ENCODE measurements around the gene KRTAP3-2. TPM values are rescaled to one million over a fixed set of nuclear protein-coding genes. Genes with fewer than 3 reads are reported as not detected.

KRTAP3-2 gene
- total RNA-seq, 2 donors from 2014 or later = not detected

DNA sequence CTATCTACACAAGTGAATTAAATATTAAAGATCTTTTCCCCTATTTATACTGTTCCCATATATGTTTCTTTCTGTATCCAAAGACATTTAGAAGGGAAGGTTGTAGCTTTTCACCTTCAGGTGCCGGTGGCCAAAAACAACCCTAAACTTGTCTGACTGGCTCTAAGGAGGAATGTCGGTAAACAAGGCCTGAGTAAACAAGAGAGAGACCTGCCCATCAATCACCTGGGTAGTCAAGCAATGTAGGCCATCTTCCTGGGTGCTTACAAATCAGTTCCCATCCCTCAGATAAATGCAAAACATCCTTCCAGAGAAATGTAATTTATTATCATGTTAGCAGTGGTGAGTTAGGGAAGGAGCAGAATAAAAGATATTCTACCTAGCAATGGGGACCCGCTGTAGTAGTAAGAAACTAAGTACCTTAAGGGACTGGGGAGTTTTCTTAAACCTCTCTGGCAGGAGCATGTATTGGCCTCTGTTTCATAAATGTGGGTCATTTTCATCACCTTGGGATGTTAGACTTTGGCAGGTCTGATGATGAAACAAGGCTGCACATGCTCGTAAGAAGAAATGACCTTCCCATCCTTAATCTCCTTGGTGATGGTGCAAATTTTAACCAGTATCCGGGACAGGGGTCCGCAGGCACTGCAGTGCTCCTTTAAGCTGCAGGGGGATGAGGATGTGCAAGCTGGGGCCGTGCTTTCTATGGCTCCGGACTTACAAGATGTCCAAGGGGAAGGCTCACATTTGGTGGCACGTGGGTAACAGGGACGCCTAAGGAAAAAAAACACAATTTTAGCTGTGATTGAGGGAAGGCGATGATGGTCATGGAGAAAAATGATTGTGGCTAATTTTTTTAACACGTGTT is 41.4 kb downstream of the KRTAP3-2 start:
- ATAC-seq (peak; percentile 30), DNase-seq (peak in 3 of 4 donors; percentile 14 to 35 (median 25))
- intact Hi-C loops (cut with DNase I) = no loop called here
- Histone ChIP-seq H3K27me3 (no peaks in the 10 kb centered on the region), H3K4me3 (no peak overlapping the region), H3K36me3 (replicated peaks in 1 of 2; ENCODE audit: insufficient read depth in 1 of 2, low read depth in 2 of 2) (no peaks in the 10 kb centered on the region), H3K27ac (peak overlapping the region in 3 of 4 donors; percentile 53 to 69 (median 53)), H3K4me1 (peaks cover 35% of the 10 kb centered on the region), H3K9me3 (no peaks in the 10 kb centered on the region)
- WGBS, 2 donors = 56 to 61% methylated on average over 12 of the region's 12 CpGs
- TF ChIP-seq, protein P1, sequence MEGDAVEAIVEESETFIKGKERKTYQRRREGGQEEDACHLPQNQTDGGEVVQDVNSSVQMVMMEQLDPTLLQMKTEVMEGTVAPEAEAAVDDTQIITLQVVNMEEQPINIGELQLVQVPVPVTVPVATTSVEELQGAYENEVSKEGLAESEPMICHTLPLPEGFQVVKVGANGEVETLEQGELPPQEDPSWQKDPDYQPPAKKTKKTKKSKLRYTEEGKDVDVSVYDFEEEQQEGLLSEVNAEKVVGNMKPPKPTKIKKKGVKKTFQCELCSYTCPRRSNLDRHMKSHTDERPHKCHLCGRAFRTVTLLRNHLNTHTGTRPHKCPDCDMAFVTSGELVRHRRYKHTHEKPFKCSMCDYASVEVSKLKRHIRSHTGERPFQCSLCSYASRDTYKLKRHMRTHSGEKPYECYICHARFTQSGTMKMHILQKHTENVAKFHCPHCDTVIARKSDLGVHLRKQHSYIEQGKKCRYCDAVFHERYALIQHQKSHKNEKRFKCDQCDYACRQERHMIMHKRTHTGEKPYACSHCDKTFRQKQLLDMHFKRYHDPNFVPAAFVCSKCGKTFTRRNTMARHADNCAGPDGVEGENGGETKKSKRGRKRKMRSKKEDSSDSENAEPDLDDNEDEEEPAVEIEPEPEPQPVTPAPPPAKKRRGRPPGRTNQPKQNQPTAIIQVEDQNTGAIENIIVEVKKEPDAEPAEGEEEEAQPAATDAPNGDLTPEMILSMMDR (IDR thresholded peaks at IDR 0.05) = no peak
- no peak for TF ChIP-seq POLR2A (IDR thresholded peaks at IDR 0.05)

DNA sequence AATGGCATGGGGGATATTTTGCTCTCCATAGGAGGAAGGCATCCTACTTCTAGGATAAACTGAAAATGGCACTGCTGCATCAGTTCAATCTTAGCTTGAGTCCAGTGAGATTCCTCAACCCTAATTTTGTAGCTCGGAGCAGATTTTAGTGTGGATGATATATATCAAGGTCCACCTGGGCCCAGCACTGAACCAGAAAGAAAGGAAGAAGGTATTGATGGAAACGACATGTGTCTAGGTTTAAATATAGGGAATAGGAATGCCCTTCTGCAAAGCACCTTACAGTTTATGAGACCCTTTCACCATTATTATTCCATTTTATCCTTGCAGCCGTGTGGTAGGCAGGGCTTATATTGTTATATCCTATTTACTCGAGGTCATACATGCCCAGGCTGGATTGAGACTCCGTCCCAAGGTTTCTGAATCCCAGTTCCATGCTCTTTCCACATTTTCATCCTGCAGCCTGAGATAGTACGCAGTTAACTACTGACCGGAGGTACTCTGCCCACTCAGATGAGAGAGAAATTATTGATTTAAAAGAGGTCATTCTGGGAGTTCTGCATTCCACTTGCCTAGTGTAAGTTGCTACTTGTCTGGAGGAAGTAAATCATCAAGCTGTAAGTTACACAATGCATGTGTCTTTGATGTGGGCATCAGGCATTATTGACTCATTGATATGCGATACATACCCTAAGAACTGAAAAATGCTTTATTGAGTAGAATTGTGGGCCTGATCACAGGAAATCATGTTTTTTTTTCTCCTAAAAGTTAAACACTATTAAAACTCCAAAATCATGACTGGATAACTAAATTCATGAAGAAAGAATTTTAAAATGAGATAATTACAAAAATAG is 43.1 kb downstream of the KRTAP3-2 start:
- Histone ChIP-seq H3K9me3 (no peaks in the 10 kb centered on the region), H3K27me3 (no peaks in the 10 kb centered on the region), H3K4me3 (no peak overlapping the region), H3K4me1 (peaks cover 36% of the 10 kb centered on the region), H3K36me3 (replicated peaks in 1 of 2; ENCODE audit: insufficient read depth in 1 of 2, low read depth in 2 of 2) (no peaks in the 10 kb centered on the region), H3K27ac (peak overlapping the region; percentile 37 to 69 (median 53))
- 49 to 56% methylated on average over 8 of the region's 8 CpGs for WGBS, 2 donors
- DNase-seq (peak in 1 of 4 donors; percentile 26), ATAC-seq (peak; percentile 86)
- intact Hi-C loops (cut with DNase I) = no loop called here
- TF ChIP-seq, protein P1 (IDR thresholded peaks at IDR 0.05) = no peak
- peak in 1 of 3 donors; percentile 13 for TF ChIP-seq POLR2A (IDR thresholded peaks at IDR 0.05)

DNA sequence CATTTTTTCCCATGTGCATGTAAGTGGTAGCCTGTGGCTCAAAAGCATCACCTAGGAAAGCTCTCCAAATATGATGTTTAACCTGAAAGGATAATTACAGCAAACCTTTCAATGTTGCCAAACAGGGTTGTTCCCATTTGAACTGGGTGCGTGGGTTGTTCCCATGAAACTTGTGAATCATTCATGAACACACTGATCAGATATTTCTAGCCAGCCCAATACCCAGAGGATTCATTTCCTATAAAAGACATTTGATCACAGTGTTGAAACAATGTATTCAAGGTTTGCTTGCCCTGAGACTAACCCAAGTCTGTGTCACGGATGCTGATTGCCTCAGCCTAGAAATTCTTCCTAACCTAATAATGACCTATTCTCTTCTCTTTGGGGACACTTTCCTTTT is 45.8 kb downstream of the KRTAP3-2 start:
- Histone ChIP-seq H3K9me3 (no peaks in the 10 kb centered on the region), H3K4me1 (peaks cover 29% of the 10 kb centered on the region), H3K27ac (peak overlapping the region; percentile 6 to 71 (median 36)), H3K27me3 (no peaks in the 10 kb centered on the region), H3K4me3 (no peak overlapping the region), H3K36me3 (replicated peaks in 1 of 2; ENCODE audit: insufficient read depth in 1 of 2, low read depth in 2 of 2) (no peaks in the 10 kb centered on the region)
- intact Hi-C loops (cut with DNase I) = no loop called here
- WGBS, 2 donors = 44 to 55% methylated on average over 2 of the region's 2 CpGs
- TF ChIP-seq, protein P1 (IDR thresholded peaks at IDR 0.05) = no peak
- no peak for TF ChIP-seq POLR2A (IDR thresholded peaks at IDR 0.05)
- DNase-seq = peak in 2 of 4 donors; percentile 13 to 16
- peak; percentile 36 for ATAC-seq

DNA sequence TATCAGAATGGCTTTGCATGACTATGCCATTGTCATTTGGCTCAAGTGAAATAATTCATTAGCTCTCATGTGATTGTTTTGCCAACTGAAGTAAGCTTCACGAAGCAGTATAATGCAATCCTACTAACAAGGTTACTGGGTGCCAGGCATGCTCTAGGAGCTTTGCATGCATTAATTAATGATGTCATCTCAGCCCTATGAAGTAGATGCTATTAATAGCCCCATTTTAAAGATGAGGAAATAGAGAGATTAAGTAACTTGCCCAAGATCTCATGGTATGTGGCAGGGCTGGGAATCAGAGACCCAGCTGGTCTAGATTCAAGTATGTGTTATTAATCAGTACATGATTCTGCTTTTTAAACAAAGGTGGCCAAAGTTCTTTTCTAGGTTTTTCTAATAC is 47.0 kb downstream of the KRTAP3-2 start:
- H3K4me1 ChIP-seq = peaks cover 22% of the 10 kb centered on the region
- WGBS, 2 donors = 19 to 35% methylated on average over 1 of the region's 1 CpG
- intact Hi-C loops (cut with DNase I) = no loop called here
- H3K27me3 ChIP-seq = no peaks in the 10 kb centered on the region
- H3K4me3 ChIP-seq = no peak overlapping the region
- no peaks in the 10 kb centered on the region for H3K9me3 ChIP-seq
- H3K27ac ChIP-seq = peak overlapping the region in 3 of 4 donors; percentile 19 to 71 (median 53)
- TF ChIP-seq, protein P1 (IDR thresholded peaks at IDR 0.05) = no peak
- no peak for TF ChIP-seq POLR2A (IDR thresholded peaks at IDR 0.05)
- DNase-seq = peak in 2 of 4 donors; percentile 11 to 25
- no peaks in the 10 kb centered on the region for H3K36me3 ChIP-seq (replicated peaks in 1 of 2; ENCODE audit: insufficient read depth in 1 of 2, low read depth in 2 of 2)
- ATAC-seq = peak; percentile 61

All from body of pancreas (tissue), 4 donors.